EH (cell line): ENCODE measurements around the gene PDIA2.
"Not testable (repeated sequence)": the region's sequence is repeated elsewhere in the genome, so short reads cannot be mapped to it uniquely, and the experiment has no call there.

Experiments used
- DNase-seq: peaks from one replicate; pipeline ENCODE4 v3.0.0-alpha.2; 2015; ENCODE audit warnings: low read depth

PDIA2 gene

DNA sequence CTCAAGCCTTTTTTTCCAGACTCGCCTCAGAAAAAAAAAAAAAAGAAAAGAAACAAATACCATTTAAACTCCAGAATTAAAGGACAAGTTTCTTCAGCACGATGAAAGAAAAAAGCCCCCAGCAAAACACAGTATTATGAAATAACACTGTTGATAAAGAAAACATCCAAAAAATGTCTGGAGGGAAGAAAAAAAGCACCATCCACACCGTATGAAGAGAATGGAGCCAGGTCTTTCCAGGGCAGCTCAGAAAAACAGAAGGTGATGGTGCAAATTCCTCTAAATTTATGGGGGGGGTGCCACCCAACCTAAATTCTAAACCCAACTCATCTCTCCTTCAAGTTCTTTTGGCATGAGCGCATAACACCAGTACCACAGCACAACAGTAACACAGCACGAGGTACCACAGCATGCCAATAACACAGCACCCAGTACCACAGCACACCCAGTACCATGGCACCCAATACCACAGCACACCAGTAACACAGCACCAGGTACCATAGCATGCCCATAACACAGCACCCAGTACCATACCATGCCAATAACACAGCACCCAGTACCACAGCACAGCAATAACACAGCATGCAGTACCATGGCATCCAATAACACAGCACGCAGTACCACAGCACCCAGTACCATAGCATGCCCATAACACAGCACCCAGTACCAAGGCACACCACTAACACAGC lies 50.6 kb downstream of the PDIA2 start:
- DNase-seq, result peak; percentile 18

DNA sequence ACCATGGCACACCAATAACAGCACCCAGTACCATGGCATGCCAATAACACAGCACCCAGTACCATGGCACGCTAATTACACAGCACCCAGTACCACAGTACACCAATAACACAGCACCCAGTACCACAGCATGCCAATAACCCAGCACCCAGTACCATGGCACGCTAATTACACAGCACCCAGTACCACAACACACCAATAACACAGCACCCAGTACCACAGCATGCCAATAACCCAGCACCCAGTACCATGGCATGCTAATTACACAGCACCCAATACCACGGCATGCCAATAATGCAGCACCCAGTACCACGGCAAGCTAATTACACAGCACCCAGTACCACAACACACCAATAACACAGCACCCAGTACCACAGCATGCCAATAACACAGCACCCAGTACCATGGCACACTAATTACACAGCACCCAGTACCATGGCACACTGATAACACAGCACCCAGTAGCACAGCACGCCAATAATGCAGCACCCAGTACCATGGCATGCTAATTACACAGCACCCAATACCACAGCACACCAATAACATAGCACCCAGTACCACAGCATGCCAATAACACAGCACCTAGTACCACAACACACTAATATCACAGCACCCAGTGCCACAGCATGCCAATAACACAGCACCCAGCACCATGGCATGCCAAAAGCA lies 51.3 kb downstream of the PDIA2 start:
- DNase-seq, result not testable (repeated sequence)

DNA sequence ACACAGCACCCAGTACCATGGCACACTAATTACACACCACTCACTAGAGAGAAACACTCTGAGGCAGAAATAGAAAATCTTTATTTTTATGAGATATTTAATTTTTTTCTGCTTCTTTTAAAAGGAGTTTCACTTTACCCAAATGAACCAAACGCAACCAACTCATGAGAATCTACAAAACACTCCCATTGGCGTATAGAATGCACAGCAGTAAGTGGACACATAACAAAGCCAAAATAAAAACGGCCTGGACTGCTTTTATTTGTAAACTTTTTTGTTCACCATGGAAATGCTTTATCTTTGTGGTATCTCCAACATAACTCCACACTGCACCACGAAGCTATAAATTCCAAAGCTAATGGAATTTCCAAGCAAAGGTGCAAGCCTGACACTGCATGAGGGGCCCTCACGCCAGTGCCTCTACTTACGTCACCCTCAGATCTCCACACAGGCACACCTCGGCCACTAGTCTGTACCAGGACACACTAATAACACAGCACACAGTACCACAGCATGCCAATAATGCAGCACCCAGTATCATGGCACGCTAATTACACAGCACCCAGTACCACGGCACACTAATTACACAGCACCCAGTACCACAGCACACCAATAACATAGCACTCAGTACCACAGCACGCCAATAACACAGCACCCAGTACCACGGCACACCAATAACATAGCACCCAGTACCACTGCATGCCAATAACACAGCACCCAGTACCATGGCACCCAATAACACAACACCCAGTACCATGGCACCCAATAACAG lies 52.1 kb downstream of the PDIA2 start:
- DNase-seq, result peak; percentile 34

DNA sequence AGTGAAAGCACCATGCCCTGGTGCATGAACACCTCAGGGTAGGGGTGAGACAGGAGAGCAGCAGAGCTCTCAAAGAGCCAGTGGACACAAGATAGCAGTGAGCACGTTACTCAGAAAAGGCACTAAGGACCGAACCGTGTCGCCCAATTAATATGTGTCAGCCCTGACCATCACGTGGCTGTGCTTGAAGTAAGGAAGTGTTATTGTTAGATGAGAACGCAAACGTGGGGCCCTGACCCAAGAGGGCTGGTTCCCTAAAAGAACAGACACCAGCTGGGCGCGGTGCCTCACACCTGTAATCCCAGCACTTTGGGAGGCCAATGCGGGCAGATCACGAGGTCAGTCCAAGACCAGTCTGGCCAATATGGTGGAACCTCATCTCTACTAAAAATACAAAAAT lies 53.3 kb downstream of the PDIA2 start:
- no peak for DNase-seq
